IMR-90 (cell line): Measurements from ENCODE around the gene TRIM75.
A peak's percentile ranks its signal among the peaks of the same experiment; 100 is the strongest.

ENCODE experiments used
- POLR2A ChIP-seq: IDR thresholded peaks from 2 replicates; pipeline ENCODE4 v1.6.1; 2012; ENCODE audit warnings: mild to moderate bottlenecking, low read depth, low read length
- SMC3 ChIP-seq: fragments of 150-350 bp; IDR thresholded peaks from 2 replicates; pipeline ENCODE4 v1.6.1; 2016; ENCODE audit warnings: low read depth, mild to moderate bottlenecking, antibody characterized with exemption, low read length, moderate library complexity
- TF ChIP-seq, protein P1 (sequence below): fragments of 150-350 bp; IDR thresholded peaks from 2 replicates; pipeline ENCODE4 v1.6.1; 2016; ENCODE audit warnings: low read depth, mild to moderate bottlenecking, low read length, moderate library complexity, borderline replicate concordance

DNA sequence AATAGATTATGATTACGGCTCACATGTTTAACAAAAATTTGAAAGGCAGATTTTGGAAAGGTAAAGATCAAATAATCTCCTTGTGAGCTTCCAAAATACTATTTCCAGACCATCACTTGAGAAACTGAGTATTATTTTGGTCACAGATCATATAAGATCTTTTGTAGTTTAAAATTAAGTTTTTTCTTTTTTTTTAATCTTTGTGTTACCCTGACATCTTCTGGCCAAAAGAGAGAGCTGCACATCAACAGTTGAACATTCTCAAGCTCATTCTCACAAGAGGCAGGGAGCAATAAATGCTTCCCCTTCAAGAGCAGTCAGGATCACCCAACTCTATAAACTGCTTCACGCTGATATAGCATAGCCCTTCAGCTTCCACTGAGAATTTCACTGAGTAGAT lies 43.1 kb downstream of the TRIM75 start:
- TF ChIP-seq SMC3 (peak; percentile 33; the same call in 1 of the 2 replicates), POLR2A (no peak)
- TF ChIP-seq, protein P1, sequence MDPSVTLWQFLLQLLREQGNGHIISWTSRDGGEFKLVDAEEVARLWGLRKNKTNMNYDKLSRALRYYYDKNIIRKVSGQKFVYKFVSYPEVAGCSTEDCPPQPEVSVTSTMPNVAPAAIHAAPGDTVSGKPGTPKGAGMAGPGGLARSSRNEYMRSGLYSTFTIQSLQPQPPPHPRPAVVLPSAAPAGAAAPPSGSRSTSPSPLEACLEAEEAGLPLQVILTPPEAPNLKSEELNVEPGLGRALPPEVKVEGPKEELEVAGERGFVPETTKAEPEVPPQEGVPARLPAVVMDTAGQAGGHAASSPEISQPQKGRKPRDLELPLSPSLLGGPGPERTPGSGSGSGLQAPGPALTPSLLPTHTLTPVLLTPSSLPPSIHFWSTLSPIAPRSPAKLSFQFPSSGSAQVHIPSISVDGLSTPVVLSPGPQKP: no peak
